Measurements from ENCODE around the gene TPCN1. TPM values are rescaled to one million over a fixed set of nuclear protein-coding genes. Genes with fewer than 3 reads are reported as not detected.

Gene TPCN1
- total RNA-seq, 1 donor from 2014 or later = 8.4 TPM

- Mint-ChIP-seq H3K9me3 (ENCODE audit: unreplicated experiment) (no peaks in the 10 kb centered on the region), H3K4me1 (ENCODE audit: unreplicated experiment) (peaks cover 6% of the 10 kb centered on the region), H3K36me3 (ENCODE audit: low read depth, unreplicated experiment) (peaks cover 7% of the 10 kb centered on the region), H3K27me3 (ENCODE audit: unreplicated experiment) (peaks cover 4% of the 10 kb centered on the region), H3K27ac (ENCODE audit: unreplicated experiment) (no peak overlapping the region), H3K4me3 (ENCODE audit: unreplicated experiment) (no peak overlapping the region)
- no peak for DNase-seq (ENCODE audit: low spot score)
- no peak for TF ChIP-seq CTCF (IDR thresholded peaks at IDR 0.05; ENCODE audit: unreplicated experiment)
These were observed 7.2 kb downstream of the TPCN1 start for GRCh38 chr12:113228394-113229028.

- Mint-ChIP-seq H3K9me3 (ENCODE audit: unreplicated experiment) (no peaks in the 10 kb centered on the region), H3K4me3 (ENCODE audit: unreplicated experiment) (no peak overlapping the region), H3K27ac (ENCODE audit: unreplicated experiment) (no peak overlapping the region), H3K27me3 (ENCODE audit: unreplicated experiment) (peaks cover 8% of the 10 kb centered on the region), H3K4me1 (ENCODE audit: unreplicated experiment) (peaks cover 15% of the 10 kb centered on the region), H3K36me3 (ENCODE audit: low read depth, unreplicated experiment) (peaks cover 9% of the 10 kb centered on the region)
- no peak for DNase-seq (ENCODE audit: low spot score)
- TF ChIP-seq CTCF (IDR thresholded peaks at IDR 0.05; ENCODE audit: unreplicated experiment) = no peak
These were observed 9.3 kb downstream of the TPCN1 start for GRCh38 chr12:113230315-113231234.

GRCh38 chr12:113231235-113232088, 10.2 kb downstream of the TPCN1 start:
- peaks cover 11% of the 10 kb centered on the region for H3K36me3 Mint-ChIP-seq (ENCODE audit: low read depth, unreplicated experiment)
- peaks cover 8% of the 10 kb centered on the region for H3K27me3 Mint-ChIP-seq (ENCODE audit: unreplicated experiment)
- no peak for DNase-seq (ENCODE audit: low spot score)
- TF ChIP-seq CTCF (IDR thresholded peaks at IDR 0.05; ENCODE audit: unreplicated experiment) = no peak
- H3K4me3 Mint-ChIP-seq (ENCODE audit: unreplicated experiment) = no peak overlapping the region
- H3K27ac Mint-ChIP-seq (ENCODE audit: unreplicated experiment) = no peak overlapping the region
- H3K9me3 Mint-ChIP-seq (ENCODE audit: unreplicated experiment) = no peaks in the 10 kb centered on the region
- peaks cover 16% of the 10 kb centered on the region for H3K4me1 Mint-ChIP-seq (ENCODE audit: unreplicated experiment)

GRCh38 chr12:113232089-113232839, 11.0 kb downstream of the TPCN1 start:
- H3K9me3 Mint-ChIP-seq (ENCODE audit: unreplicated experiment) = no peaks in the 10 kb centered on the region
- peaks cover 11% of the 10 kb centered on the region for H3K36me3 Mint-ChIP-seq (ENCODE audit: low read depth, unreplicated experiment)
- H3K27me3 Mint-ChIP-seq (ENCODE audit: unreplicated experiment) = peaks cover 7% of the 10 kb centered on the region
- no peak for DNase-seq (ENCODE audit: low spot score)
- H3K27ac Mint-ChIP-seq (ENCODE audit: unreplicated experiment) = no peak overlapping the region
- TF ChIP-seq CTCF (IDR thresholded peaks at IDR 0.05; ENCODE audit: unreplicated experiment) = no peak
- peaks cover 16% of the 10 kb centered on the region for H3K4me1 Mint-ChIP-seq (ENCODE audit: unreplicated experiment)
- H3K4me3 Mint-ChIP-seq (ENCODE audit: unreplicated experiment) = no peak overlapping the region

Data from endothelial cell (in vitro differentiated cells).